ENCODE data around the gene BRMS1.
A peak's percentile ranks its signal among the peaks of the same experiment; 100 is the strongest.

The BRMS1 gene

DNA sequence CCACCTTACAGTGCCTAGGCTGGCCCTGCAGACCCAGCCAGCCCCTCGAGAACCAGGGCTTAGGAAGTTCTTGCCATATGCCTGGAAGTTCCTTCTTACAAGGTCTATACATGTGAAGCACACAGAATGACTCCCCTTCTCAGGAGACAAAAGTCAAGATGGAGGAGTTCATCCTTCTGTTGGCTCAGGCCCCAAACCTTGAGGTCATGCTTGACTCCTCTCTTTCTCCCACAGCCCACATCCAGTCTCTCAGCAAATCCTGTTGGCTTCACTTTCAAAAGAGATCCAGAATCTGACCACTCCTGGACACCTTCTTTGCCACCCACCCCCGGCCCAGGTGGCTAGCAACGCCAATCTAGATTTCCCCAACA lies 26.3 kb downstream of the BRMS1 start:
- peaks cover 36% of the 10 kb centered on the region for H3K4me1 ChIP-seq (ENCODE audit: insufficient read depth, low read length, severe bottlenecking)
- H3K4me3 ChIP-seq (ENCODE audit: low read depth, low read length, poor library complexity, severe bottlenecking): no peak overlapping the region
- H3F3A ChIP-seq (ENCODE audit: insufficient read depth, low read length): no peaks in the 10 kb centered on the region
- peak overlapping the region; percentile 91 for H3K27ac ChIP-seq (ENCODE audit: low read depth, low read length, poor library complexity, severe bottlenecking)
- no peaks in the 10 kb centered on the region for H3K79me2 ChIP-seq (ENCODE audit: insufficient read depth, low read length)
- H3K4me2 ChIP-seq (ENCODE audit: low read length): peak overlapping the region; percentile 65
- TF ChIP-seq EZH2 (IDR thresholded peaks at IDR 0.05; ENCODE audit: borderline replicate concordance, low read length) (no peak), CTCF (IDR thresholded peaks at IDR 0.05; ENCODE audit: low read length) (no peak)
- peak overlapping the region; percentile 9; the same call in 1 of the 2 replicates for H2AFZ ChIP-seq (ENCODE audit: low read length)
- H3K9ac ChIP-seq (ENCODE audit: low read length): peak overlapping the region; percentile 62; the same call in 1 of the 2 replicates
- no peaks in the 10 kb centered on the region for H4K20me1 ChIP-seq (ENCODE audit: insufficient read depth, low read length)
- no peaks in the 10 kb centered on the region for H3K27me3 ChIP-seq (ENCODE audit: insufficient read depth, low read length)
- no peaks in the 10 kb centered on the region for H3K9me3 ChIP-seq (ENCODE audit: low read length)
- no peaks in the 10 kb centered on the region for H3K9me2 ChIP-seq (ENCODE audit: low read depth, low read length)
- H3K36me3 ChIP-seq (ENCODE audit: insufficient read depth, low read length): no peaks in the 10 kb centered on the region

GRCh38 chr11:66317723-66318599 lies 26.9 kb downstream of the BRMS1 start:
- H3K9ac ChIP-seq (ENCODE audit: low read length): peak overlapping the region; percentile 62
- H3K36me3 ChIP-seq (ENCODE audit: insufficient read depth, low read length): no peaks in the 10 kb centered on the region
- H2AFZ ChIP-seq (ENCODE audit: low read length): peak overlapping the region; percentile 9; the same call in 1 of the 2 replicates
- no peaks in the 10 kb centered on the region for H3F3A ChIP-seq (ENCODE audit: insufficient read depth, low read length)
- H3K79me2 ChIP-seq (ENCODE audit: insufficient read depth, low read length): no peaks in the 10 kb centered on the region
- H4K20me1 ChIP-seq (ENCODE audit: insufficient read depth, low read length): no peaks in the 10 kb centered on the region
- peaks cover 43% of the 10 kb centered on the region for H3K4me1 ChIP-seq (ENCODE audit: insufficient read depth, low read length, severe bottlenecking)
- H3K9me2 ChIP-seq (ENCODE audit: low read depth, low read length): no peaks in the 10 kb centered on the region
- H3K4me3 ChIP-seq (ENCODE audit: low read depth, low read length, poor library complexity, severe bottlenecking): peak overlapping the region; percentile 19
- peak overlapping the region; percentile 65 for H3K4me2 ChIP-seq (ENCODE audit: low read length)
- H3K27ac ChIP-seq (ENCODE audit: low read depth, low read length, poor library complexity, severe bottlenecking): peak overlapping the region; percentile 91
- H3K27me3 ChIP-seq (ENCODE audit: insufficient read depth, low read length): no peaks in the 10 kb centered on the region
- TF ChIP-seq CTCF (IDR thresholded peaks at IDR 0.05; ENCODE audit: low read length) (no peak), EZH2 (IDR thresholded peaks at IDR 0.05; ENCODE audit: borderline replicate concordance, low read length) (no peak)
- no peaks in the 10 kb centered on the region for H3K9me3 ChIP-seq (ENCODE audit: low read length)

GRCh38 chr11:66317322-66317722 lies 27.6 kb downstream of the BRMS1 start:
- H3K27me3 ChIP-seq (ENCODE audit: insufficient read depth, low read length): no peaks in the 10 kb centered on the region
- peaks cover 41% of the 10 kb centered on the region for H3K4me1 ChIP-seq (ENCODE audit: insufficient read depth, low read length, severe bottlenecking)
- no peaks in the 10 kb centered on the region for H3K9me3 ChIP-seq (ENCODE audit: low read length)
- H3K9ac ChIP-seq (ENCODE audit: low read length): peak overlapping the region; percentile 62
- H3K9me2 ChIP-seq (ENCODE audit: low read depth, low read length): no peaks in the 10 kb centered on the region
- H3K79me2 ChIP-seq (ENCODE audit: insufficient read depth, low read length): no peaks in the 10 kb centered on the region
- peak overlapping the region; percentile 65 for H3K4me2 ChIP-seq (ENCODE audit: low read length)
- H3K36me3 ChIP-seq (ENCODE audit: insufficient read depth, low read length): no peaks in the 10 kb centered on the region
- no peaks in the 10 kb centered on the region for H4K20me1 ChIP-seq (ENCODE audit: insufficient read depth, low read length)
- peak overlapping the region; percentile 91 for H3K27ac ChIP-seq (ENCODE audit: low read depth, low read length, poor library complexity, severe bottlenecking)
- peak overlapping the region; percentile 19 for H3K4me3 ChIP-seq (ENCODE audit: low read depth, low read length, poor library complexity, severe bottlenecking)
- no peaks in the 10 kb centered on the region for H3F3A ChIP-seq (ENCODE audit: insufficient read depth, low read length)
- TF ChIP-seq CTCF (IDR thresholded peaks at IDR 0.05; ENCODE audit: low read length) (no peak), EZH2 (IDR thresholded peaks at IDR 0.05; ENCODE audit: borderline replicate concordance, low read length) (no peak)
- no peak overlapping the region for H2AFZ ChIP-seq (ENCODE audit: low read length)
